Measurements from ENCODE around the gene SEC23A.

Gene SEC23A

GRCh38 chr14:39094515-39094914, 8.5 kb downstream of the SEC23A start:
- Histone ChIP-seq H2AFZ (ENCODE audit: low read depth, low read length) (no peak overlapping the region), H3K9me3 (ENCODE audit: insufficient read depth, low read length) (no peaks in the 10 kb centered on the region), H4K20me1 (ENCODE audit: insufficient read depth, low read length) (peaks cover 6% of the 10 kb centered on the region), H3K4me2 (ENCODE audit: low read length) (no peak overlapping the region), H3K4me3 (ENCODE audit: low read length) (no peak overlapping the region), H3K9ac (ENCODE audit: low read length) (no peak overlapping the region), H3K36me3 (replicated peaks; ENCODE audit: low read depth, low read length) (peaks cover 38% of the 10 kb centered on the region), H3K27ac (ENCODE audit: low read length) (no peak overlapping the region), H3K4me1 (ENCODE audit: low read length) (no peaks in the 10 kb centered on the region), H3K27me3 (ENCODE audit: low read depth, low read length) (no peaks in the 10 kb centered on the region), H3K79me2 (ENCODE audit: low read length) (peaks cover 32% of the 10 kb centered on the region)
- TF ChIP-seq EZH2phosphoT487 (IDR thresholded peaks at IDR 0.05; ENCODE audit: low read depth) (no peak), CTCF (IDR thresholded peaks at IDR 0.05; ENCODE audit: low read depth, low read length) (no peak)

- Histone ChIP-seq H3K4me3 (ENCODE audit: low read length) (no peak overlapping the region), H3K9me3 (ENCODE audit: insufficient read depth, low read length) (no peaks in the 10 kb centered on the region), H2AFZ (ENCODE audit: low read depth, low read length) (no peak overlapping the region), H3K9ac (ENCODE audit: low read length) (no peak overlapping the region), H3K4me2 (ENCODE audit: low read length) (no peak overlapping the region), H3K36me3 (replicated peaks; ENCODE audit: low read depth, low read length) (peaks cover 49% of the 10 kb centered on the region), H3K79me2 (ENCODE audit: low read length) (peaks cover 7% of the 10 kb centered on the region), H4K20me1 (ENCODE audit: insufficient read depth, low read length) (no peaks in the 10 kb centered on the region), H3K4me1 (ENCODE audit: low read length) (no peaks in the 10 kb centered on the region), H3K27me3 (ENCODE audit: low read depth, low read length) (no peaks in the 10 kb centered on the region), H3K27ac (ENCODE audit: low read length) (no peak overlapping the region)
- TF ChIP-seq CTCF (IDR thresholded peaks at IDR 0.05; ENCODE audit: low read depth, low read length) (no peak), EZH2phosphoT487 (IDR thresholded peaks at IDR 0.05; ENCODE audit: low read depth) (no peak)
Measured at GRCh38 chr14:39091716-39092115, 11.3 kb downstream of the SEC23A start.

- Histone ChIP-seq H3K4me2 (ENCODE audit: low read length) (no peak overlapping the region), H3K36me3 (replicated peaks; ENCODE audit: low read depth, low read length) (peaks cover 53% of the 10 kb centered on the region)
- TF ChIP-seq CTCF (IDR thresholded peaks at IDR 0.05; ENCODE audit: low read depth, low read length) (no peak), EZH2phosphoT487 (IDR thresholded peaks at IDR 0.05; ENCODE audit: low read depth) (no peak)
Measured at GRCh38 chr14:39090548-39091111, 12.4 kb downstream of the SEC23A start.

GRCh38 chr14:39087493-39087892, 15.5 kb downstream of the SEC23A start:
- H3K36me3 ChIP-seq (replicated peaks; ENCODE audit: low read depth, low read length): peaks cover 48% of the 10 kb centered on the region
- TF ChIP-seq EZH2phosphoT487 (IDR thresholded peaks at IDR 0.05; ENCODE audit: low read depth) (no peak), CTCF (IDR thresholded peaks at IDR 0.05; ENCODE audit: low read depth, low read length) (no peak)
- H3K9me3 ChIP-seq (ENCODE audit: insufficient read depth, low read length): no peaks in the 10 kb centered on the region
- H3K79me2 ChIP-seq (ENCODE audit: low read length): no peaks in the 10 kb centered on the region
- H3K27me3 ChIP-seq (ENCODE audit: low read depth, low read length): no peaks in the 10 kb centered on the region
- no peak overlapping the region for H3K27ac ChIP-seq (ENCODE audit: low read length)
- no peak overlapping the region for H3K9ac ChIP-seq (ENCODE audit: low read length)
- no peak overlapping the region for H2AFZ ChIP-seq (ENCODE audit: low read depth, low read length)
- no peak overlapping the region for H3K4me3 ChIP-seq (ENCODE audit: low read length)
- no peaks in the 10 kb centered on the region for H3K4me1 ChIP-seq (ENCODE audit: low read length)
- no peaks in the 10 kb centered on the region for H4K20me1 ChIP-seq (ENCODE audit: insufficient read depth, low read length)
- no peak overlapping the region for H3K4me2 ChIP-seq (ENCODE audit: low read length)

More at GRCh38 chr14:39090548-39091111, 12.4 kb downstream of the SEC23A start:
- H3K9ac ChIP-seq (ENCODE audit: low read length): no peak overlapping the region
- H3K79me2 ChIP-seq (ENCODE audit: low read length): peaks cover 7% of the 10 kb centered on the region
- no peaks in the 10 kb centered on the region for H3K27me3 ChIP-seq (ENCODE audit: low read depth, low read length)
- H2AFZ ChIP-seq (ENCODE audit: low read depth, low read length): no peak overlapping the region
- no peak overlapping the region for H3K27ac ChIP-seq (ENCODE audit: low read length)
- H4K20me1 ChIP-seq (ENCODE audit: insufficient read depth, low read length): no peaks in the 10 kb centered on the region
- H3K4me3 ChIP-seq (ENCODE audit: low read length): no peak overlapping the region
- no peaks in the 10 kb centered on the region for H3K4me1 ChIP-seq (ENCODE audit: low read length)
- no peaks in the 10 kb centered on the region for H3K9me3 ChIP-seq (ENCODE audit: insufficient read depth, low read length)
